Stimulated activated CD4-positive, alpha-beta T cell treated with anti-CD3 and anti-CD28 coated beads, Interleukin-1b, Interleukin-23, amount 100 ng/mL, for 1 hour (primary cell): ENCODE measurements around the gene ZFYVE1.
"Not testable (repeated sequence)": the region's sequence is repeated elsewhere in the genome, so short reads cannot be mapped to it uniquely, and the experiment has no call there.

Source experiments
- DNase-seq, 2 donors: peaks; one replicate each; pipeline ENCODE4 v3.0.0-alpha.2; 2020; ENCODE audit warnings: low read depth in 2 of 2

The ZFYVE1 gene

GRCh38 chr14:72957213-72957612 lies 69.7 kb downstream of the ZFYVE1 start:
- DNase-seq: no peak

GRCh38 chr14:72956741-72957140 lies 70.2 kb downstream of the ZFYVE1 start:
- DNase-seq: not testable (repeated sequence)

GRCh38 chr14:72952171-72952570 lies 74.7 kb downstream of the ZFYVE1 start:
- DNase-seq: no peak

GRCh38 chr14:72948481-72949138 lies 78.3 kb downstream of the ZFYVE1 start:
- peak in 1 of 2 donors; percentile 40 for DNase-seq

GRCh38 chr14:72947366-72948160 lies 79.3 kb downstream of the ZFYVE1 start:
- no peak for DNase-seq

GRCh38 chr14:72946491-72946890 lies 80.4 kb downstream of the ZFYVE1 start:
- no peak for DNase-seq

- DNase-seq: no peak
These were observed 81.4 kb downstream of the ZFYVE1 start for GRCh38 chr14:72945356-72946027.

- no peak for DNase-seq
These were observed 83.0 kb downstream of the ZFYVE1 start for GRCh38 chr14:72943876-72944430.

- no peak for DNase-seq
These were observed 84.0 kb downstream of the ZFYVE1 start for GRCh38 chr14:72942934-72943333.

- no peak for DNase-seq
These were observed 85.5 kb downstream of the ZFYVE1 start for GRCh38 chr14:72941286-72941985.

- no peak for DNase-seq
These were observed 87.3 kb downstream of the ZFYVE1 start for GRCh38 chr14:72939630-72940029.

- no peak for DNase-seq
These were observed 94.0 kb downstream of the ZFYVE1 start for GRCh38 chr14:72932893-72933292.

- no peak for DNase-seq
These were observed 97.4 kb downstream of the ZFYVE1 start for GRCh38 chr14:72929316-72930080.

GRCh38 chr14:72928872-72929271 lies 98.0 kb downstream of the ZFYVE1 start:
- DNase-seq: no peak

- peak; percentile 79 to 85 for DNase-seq
These were observed 100.4 kb downstream of the ZFYVE1 start, which contains the start of gene DCAF4 for GRCh38 chr14:72926292-72927028. Gene DCAF4, plus strand, starts transcription at chr14:72926464. Its CDS starts 11,515 bp downstream, at chr14:72937979.

GRCh38 chr14:72925815-72926291 lies 101.1 kb downstream of the ZFYVE1 start:
- DNase-seq: no peak

GRCh38 chr14:72925171-72925759 lies 101.6 kb downstream of the ZFYVE1 start:
- no peak for DNase-seq

- DNase-seq: no peak
These were observed 102.6 kb downstream of the ZFYVE1 start for GRCh38 chr14:72924337-72924736.

GRCh38 chr14:72921396-72921795 lies 105.5 kb downstream of the ZFYVE1 start:
- DNase-seq: no peak

- DNase-seq: no peak
These were observed 106.9 kb downstream of the ZFYVE1 start for GRCh38 chr14:72920008-72920407.
